HG02798 (cell line): ENCODE measurements around the gene IFNLR1.
A peak's percentile ranks its signal among the peaks of the same experiment; 100 is the strongest.

ENCODE experiments used
- ATAC-seq: cut with Tn5 transposase; IDR thresholded peaks from one replicate; pipeline ENCODE4 v1.9.1; 2021; ENCODE audit warnings: mild to moderate bottlenecking; ENCODE audit not compliant: unreplicated experiment, poor library complexity

The IFNLR1 gene

DNA sequence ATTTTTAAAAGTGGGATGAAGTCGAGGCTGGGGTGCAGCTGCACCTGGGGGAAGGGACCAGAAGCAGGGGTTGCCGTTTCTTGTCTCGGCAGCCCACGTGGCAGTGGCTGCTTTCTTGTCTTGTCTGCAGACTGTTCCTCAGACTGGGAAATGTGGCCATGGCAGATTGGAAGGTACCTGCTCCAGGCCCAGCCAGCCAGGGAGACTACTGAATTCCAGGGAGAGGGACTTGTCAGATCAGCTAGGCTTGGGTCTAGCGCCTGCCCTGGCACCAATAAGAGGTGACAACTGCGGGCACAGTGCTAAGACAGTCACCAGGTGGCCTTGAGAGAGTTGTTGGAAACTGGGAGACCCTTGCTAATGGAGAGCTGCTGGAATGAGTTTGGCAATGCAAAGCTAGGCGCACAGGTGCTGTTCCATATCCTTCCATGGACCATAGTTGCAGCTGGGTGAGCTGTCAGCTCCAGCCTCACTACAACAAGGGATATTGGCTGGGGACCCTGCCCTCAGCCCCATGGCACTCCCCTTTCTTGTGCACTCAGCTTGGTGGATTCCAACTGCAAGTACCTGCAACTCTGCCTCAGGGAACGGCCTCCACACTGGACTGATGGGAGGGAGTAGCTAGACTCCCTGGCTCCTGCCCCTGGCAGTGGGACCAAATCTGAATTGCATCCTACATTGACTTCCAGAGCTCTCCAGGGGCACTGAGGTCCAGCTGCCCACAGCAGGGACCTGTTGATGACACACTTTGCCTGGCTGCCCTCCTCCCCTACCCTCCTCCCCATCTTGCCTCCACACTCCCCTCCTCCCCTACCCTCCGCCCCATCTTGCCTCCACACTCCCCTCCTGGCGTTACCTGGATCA is 34.2 kb downstream of the IFNLR1 start:
- ATAC-seq = no peak

GRCh38 chr1:24151175-24151533 is 35.9 kb downstream of the IFNLR1 start:
- ATAC-seq = no peak

DNA sequence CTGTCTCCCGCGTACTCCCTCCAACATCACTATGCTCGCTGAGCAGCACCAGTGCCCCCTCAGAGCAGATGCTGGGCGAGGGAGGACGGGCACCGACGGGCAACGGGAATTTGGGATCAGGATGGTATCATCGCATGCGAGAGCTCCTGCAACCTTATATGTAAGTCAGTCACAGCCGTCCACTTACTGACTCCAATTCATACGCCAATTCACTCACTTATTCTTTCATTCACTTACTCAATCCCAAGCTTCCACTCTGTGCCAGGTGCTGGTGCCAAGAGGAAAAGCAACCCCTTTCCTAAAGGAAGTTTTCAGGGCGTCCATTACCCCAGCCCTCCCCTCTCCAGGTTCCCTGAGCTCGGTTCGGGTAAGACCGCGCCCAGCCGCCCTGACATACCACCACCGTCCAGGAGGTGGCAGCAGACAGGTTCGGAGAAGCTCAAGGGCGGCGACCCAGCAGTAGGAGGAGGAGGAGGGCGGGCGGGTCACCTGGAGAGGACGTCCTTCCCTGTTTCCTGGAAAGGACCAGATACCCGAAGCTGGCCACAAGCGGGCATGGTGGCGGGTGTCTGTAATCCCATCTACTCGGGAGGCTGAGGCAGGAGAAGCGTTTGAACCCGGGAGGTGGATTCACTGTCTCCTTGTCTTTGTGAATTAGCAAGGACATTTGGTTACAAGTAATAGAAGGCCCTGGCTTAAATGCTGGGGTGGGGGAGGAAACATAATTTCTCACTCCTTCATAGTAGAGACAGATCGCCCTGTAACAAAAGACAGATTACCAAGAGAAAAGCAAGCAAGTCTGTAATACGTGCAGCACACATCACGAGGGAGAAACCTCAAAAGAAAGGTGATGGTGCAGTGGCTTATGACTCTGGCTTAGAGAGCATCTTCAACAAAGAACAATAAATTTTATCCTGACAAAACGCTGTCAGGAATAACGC is 36.6 kb downstream of the IFNLR1 start:
- peak; percentile 79 for ATAC-seq

GRCh38 chr1:24149866-24150233 is 37.2 kb downstream of the IFNLR1 start:
- no peak for ATAC-seq

DNA sequence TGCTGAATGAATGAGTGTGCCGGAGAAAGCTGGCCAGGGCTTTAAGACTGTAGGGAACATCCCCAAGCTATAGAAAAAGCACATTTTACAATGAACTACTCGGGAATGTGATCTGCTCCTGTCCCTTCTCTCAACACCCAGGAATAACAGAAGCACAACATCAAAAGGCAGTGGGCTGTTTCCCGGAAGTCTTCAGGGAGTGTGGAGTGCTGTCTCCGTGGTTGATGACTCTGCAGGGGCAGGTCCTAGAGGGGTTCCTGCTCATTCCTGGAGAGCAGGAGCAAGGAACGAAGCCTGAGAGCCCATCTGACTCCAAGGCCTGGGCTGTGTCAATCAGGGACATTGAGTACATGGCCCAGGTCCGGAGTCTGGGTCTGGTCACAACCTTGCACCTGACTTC is 39.3 kb downstream of the IFNLR1 start:
- no peak for ATAC-seq

- ATAC-seq = no peak
These were observed 39.9 kb downstream of the IFNLR1 start for GRCh38 chr1:24147194-24147593.

DNA sequence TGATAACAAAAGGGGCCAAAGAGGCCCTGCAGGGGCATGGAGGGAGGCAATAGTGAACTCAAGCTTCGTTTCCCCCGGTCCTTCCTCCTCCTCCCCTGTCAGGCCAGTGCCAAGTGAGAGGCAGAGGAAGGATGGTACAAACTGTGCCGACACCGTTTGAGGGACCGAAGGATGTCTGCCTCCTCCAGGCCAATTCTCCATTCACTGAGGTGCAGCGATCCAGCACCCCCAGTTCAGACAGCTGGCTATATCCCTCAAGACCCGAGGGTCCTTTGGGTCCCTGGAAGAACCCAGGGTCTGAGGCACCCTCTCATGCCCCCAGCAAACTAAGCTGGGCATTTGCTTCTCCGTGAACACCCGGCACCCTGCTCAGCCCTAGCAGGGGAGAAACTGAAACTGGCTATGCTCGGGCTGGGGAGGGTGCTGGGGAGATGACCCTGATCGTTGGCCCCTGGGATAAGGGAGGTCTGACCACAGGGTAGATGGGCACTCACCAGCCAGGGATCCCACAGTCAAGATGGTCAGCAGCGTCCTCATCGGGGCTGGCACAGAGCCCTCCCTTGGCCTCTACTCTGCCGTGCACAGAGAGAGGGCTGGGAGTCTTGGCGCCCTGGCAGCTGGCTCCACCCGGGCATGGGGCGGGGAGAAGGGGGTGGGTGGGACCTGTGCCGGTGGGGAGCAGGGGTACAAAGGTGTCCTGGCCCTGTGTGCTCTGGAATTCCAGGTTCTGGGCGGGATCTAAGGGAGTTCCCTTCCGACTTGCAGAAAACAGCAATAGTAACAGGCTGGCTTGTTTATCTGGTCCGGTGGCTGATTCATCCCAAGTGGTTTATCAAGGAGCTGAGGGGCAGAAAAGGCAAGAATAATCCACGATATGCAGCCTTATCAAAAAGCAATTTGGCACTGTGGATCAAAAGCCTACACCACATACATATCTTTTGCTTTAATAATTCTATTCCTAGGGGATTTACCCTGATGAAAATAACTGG is 44.2 kb downstream of the IFNLR1 start, which contains the start of gene IL22RA1:
Gene IL22RA1, minus strand, starts transcription at position 595 of the 989 bp plus-strand sequence. Its CDS starts 58 bp downstream, at position 537.
- no peak for ATAC-seq

GRCh38 chr1:24141311-24141997 is 45.6 kb downstream of the IFNLR1 start:
- no peak for ATAC-seq

- ATAC-seq = no peak
These were observed 46.3 kb downstream of the IFNLR1 start for GRCh38 chr1:24140741-24141181.

GRCh38 chr1:24139841-24140425 is 47.2 kb downstream of the IFNLR1 start:
- no peak for ATAC-seq

DNA sequence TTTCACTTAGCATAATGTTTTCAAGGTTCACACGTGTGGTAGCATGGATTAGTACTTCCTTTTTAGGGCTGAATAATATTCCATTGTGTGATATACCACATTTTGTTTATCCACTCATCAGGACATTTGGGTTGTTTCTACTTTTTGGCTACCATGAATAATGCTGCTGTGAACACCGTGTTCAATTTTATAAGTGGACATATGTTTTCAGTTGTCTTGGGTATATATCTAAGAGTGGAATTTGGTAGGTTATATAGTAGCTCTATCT is 47.9 kb downstream of the IFNLR1 start:
- ATAC-seq = no peak

- ATAC-seq = no peak
These were observed 48.4 kb downstream of the IFNLR1 start for GRCh38 chr1:24138476-24139221.

- no peak for ATAC-seq
These were observed 50.0 kb downstream of the IFNLR1 start for GRCh38 chr1:24136956-24137539.

DNA sequence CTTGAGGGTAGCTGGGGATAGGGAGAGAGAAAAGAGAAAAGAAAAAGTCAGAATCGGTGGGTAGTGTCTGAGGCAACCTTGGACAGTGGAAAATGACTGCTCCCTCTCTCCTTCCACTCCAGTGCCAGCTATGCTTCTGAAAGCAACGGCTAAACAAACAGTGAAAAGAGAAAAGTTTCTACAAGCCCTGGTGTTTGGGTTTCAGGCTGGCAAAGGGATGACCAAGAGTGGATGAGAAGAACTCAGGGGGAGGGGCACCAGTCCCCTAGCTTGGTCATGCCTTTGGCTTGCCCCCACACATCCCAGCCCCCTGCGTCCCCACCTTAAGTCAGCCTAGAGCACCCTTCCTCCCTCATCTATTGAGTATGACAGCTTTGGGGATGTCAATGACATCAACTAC is 52.7 kb downstream of the IFNLR1 start:
- ATAC-seq = no peak

DNA sequence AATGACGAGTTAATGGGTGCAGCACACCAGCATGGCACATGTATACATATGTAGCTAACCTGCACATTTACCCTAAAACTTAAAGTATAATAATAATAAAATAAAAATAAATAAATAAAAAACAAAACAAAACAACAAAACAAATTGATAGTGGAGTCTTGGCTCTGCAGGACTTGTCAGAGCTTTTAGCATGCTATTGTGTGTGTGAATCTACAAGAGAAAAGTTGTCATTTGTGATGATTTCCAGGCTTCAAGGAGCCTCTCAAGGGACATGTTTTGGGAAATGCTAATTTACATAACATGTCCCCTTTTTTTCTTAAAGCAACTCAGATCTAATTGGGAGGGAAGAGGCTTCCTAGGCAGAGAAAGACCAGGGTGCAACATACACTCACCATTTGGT is 53.3 kb downstream of the IFNLR1 start:
- no peak for ATAC-seq

DNA sequence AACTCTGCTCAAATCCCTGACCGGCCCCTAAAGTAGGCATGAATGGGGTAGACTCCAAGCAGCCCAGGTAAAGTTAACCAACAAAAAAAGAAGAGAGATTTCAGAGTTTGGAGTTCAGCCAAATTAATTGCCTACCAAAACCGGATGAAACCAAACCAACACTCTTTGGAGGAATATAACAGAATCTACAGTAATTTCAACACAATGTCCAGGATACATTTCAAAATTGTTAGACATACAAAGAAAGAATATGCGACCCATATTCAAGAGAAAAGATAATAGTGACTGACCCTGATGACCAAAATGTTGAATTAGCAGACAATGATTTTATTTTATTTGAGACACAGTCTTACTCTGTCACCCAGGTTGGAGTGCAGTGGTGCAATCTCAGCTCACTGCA is 56.7 kb downstream of the IFNLR1 start:
- no peak for ATAC-seq

GRCh38 chr1:24127801-24128363 is 59.2 kb downstream of the IFNLR1 start:
- no peak for ATAC-seq
